HG02981 (cell line): ENCODE results near the gene KRTAP10-5.

ENCODE experiments used
- ATAC-seq: cut with Tn5 transposase; IDR thresholded peaks from one replicate; pipeline ENCODE4 v1.9.1; 2021; ENCODE audit warnings: mild to moderate bottlenecking, moderate library complexity; ENCODE audit not compliant: unreplicated experiment

Gene KRTAP10-5

DNA sequence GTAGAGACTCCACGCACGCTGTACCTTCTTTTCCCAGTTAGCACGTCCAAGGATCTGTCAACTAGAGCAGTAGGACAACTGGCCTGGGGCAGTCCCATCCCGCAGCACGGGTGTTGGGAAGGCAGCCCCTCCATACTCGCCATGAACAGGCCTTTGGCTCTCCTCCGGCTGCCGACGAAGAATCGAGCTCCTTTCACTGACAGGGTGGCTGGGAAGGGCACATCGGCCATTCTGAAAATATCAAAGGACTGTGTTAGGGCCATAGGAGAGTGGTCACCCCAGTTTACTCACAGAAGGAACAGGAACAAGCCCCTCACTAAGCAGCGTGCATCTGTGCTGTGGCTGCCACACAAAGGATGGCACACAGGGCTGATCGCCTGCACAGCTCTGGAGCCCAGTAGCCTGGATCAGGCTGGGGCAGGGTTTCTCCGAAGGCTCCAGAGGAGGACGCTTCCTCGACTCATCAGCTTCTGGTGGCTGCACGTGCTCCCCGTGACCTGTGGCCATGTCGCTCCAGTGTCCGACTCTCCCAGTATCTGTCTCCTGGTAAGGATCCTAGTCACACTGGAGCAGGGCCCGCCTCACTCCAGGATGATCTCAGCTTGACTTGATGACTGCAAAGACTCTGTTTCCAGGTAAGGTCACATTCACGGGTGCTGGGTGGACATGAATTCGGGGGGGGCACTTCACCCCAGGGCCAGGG is 49.4 kb downstream of the KRTAP10-5 start:
- no peak for ATAC-seq

DNA sequence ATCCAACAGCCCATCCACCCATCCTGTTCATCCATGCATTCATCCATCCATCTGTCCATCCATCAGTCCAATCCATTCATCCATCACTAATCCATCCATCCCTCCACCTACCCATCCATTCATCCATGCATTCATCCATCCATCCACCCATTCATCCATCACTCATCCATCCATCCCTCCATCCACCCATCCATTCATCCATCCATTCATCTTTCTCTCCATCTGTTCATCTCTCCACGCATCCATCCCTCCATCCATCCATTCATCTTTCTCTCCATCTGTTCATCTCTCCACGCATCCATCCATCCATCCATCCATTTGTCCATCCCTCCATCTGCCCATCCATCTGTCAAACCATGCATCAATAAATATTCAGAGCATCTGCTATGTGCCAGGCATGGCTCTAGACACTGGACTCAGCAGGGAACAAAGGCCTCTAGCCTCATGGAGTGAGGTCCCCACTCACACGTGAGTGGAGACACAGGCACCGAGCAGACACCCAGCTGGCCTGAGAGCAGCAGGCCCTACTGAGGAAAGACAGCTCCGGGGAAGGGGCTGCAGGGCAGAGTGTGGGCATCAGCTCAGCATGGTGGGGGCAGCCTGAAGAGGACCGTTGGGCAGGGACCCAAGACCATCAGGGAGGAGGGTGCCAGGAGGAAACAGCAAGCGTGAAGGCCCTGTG is 50.0 kb downstream of the KRTAP10-5 start:
- no peak for ATAC-seq

- no peak for ATAC-seq
Observed at GRCh38 chr21:44529503-44530125, 50.8 kb downstream of the KRTAP10-5 start.
